Right hindlimb (tissue), 1 donor: ENCODE results near the gene NCOA1.
"Not testable (repeated sequence)": the region's sequence is repeated elsewhere in the genome, so short reads cannot be mapped to it uniquely, and the experiment has no call there.

ENCODE experiments used
- DNase-seq: peaks from one replicate; pipeline ENCODE4 v3.0.0-alpha.2; 2018

The NCOA1 gene

GRCh38 chr2:24542269-24542872 is 51.3 kb downstream of the NCOA1 start:
- no peak for DNase-seq

- no peak for DNase-seq
Observed at GRCh38 chr2:24543252-24543651, 52.2 kb downstream of the NCOA1 start.

GRCh38 chr2:24544456-24545115 is 53.5 kb downstream of the NCOA1 start:
- no peak for DNase-seq

GRCh38 chr2:24546669-24547068 is 55.6 kb downstream of the NCOA1 start:
- DNase-seq, result no peak

DNA sequence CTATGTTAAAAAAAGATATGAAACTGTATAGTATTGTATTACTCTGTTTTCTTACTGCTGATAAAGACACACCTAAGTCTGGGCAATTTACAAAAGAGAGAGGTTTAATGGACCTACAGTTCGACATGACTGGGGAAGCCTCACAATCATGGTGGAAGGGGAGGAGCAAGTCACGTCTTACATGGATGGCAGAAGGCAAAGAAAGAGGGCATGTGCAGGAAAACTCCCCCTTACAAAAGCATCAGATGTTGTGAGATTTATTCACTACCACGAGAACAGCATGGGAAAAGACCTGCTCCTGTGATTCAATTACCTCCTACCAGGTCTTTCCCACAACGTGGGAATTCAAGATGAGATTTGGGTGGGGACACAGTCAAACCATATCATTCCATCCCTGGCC is 57.0 kb downstream of the NCOA1 start:
- no peak for DNase-seq

- not testable (repeated sequence) for DNase-seq
Observed at GRCh38 chr2:24550301-24550700, 59.2 kb downstream of the NCOA1 start.

DNA sequence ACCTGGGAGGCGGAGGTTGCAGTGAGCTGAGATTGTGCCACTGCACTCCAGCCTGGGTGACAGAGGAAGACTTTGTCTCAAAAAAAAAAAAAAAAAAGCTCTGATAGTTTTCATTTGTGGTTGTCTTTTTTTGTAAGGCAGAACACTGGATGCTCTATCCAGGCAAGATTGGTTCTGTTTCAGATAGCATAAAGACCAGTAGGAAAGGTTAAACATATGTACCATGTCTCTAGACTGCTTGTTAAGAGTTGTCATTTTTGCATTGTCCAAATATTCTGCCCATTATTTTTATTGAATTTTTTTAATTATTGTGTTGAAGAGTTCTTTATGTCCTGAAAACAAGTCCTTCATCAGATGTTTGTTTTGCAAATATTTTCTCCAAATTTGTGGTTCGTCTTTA is 60.0 kb downstream of the NCOA1 start:
- no peak for DNase-seq

GRCh38 chr2:24552836-24553235 is 61.8 kb downstream of the NCOA1 start:
- DNase-seq, result no peak

DNA sequence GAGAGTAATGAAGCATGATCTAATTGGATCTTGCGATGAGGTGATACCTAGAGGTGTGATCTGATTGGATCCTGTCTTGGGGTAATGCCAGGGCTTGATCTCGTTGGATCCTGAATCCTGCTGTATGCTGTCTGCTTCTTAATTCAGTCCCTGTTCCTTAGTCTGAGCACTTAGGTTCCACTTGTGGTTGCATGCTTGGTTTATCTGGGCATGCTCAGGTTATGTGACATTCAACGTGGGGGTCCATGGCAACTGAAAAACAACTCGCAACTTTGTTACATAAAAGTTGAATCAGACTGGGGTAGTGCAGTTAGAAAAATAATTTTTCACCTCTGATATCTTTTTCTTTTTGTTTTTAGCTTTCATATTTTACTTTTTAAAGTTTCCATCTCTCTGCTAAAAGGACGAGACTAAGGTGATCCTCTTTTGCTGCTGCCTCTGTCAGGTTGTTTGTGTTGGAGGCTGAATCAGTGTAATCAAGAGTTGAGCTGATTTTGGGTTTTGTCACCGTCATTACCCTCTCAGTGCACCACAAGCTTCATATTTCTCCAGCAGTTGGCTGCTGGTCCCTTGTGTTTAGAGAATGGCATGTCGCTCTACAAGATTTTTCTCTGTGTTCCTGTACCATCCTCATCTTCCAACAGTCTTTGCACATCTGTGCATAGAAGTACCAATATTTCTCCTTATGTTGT is 67.9 kb downstream of the NCOA1 start:
- no peak for DNase-seq

DNA sequence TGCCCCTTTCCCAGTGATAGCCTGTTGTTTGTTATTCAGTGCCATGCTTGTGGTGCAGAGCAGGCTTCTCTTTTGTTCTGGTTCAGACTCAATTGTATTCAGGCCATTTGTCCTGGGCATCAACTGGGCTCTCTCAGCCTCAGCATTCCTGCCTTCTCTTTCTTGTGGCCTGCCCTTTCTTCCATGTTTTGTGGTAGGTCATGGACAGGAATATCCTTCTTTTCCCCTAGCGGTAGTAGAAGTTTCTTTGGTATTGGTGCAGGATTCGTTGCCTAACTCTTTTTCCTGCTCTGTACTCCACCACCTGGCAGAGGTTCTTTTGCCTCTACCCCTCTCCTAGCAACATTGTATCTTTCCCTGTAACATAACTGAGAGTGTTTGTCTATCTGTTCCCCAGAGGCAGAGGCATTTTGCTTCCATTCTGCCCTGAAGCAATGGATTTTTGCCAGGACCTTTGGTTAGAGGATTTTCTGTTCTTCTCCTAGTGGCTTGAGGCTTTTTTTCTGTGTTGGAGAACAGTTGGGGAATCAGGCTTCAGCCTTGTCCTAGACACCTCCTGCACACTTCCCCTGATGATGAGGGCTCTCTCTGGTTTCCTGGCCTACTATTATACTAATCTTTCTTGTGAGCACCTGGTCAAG is 68.5 kb downstream of the NCOA1 start:
- DNase-seq, result no peak

GRCh38 chr2:24565537-24565936 is 74.5 kb downstream of the NCOA1 start:
- no peak for DNase-seq

DNA sequence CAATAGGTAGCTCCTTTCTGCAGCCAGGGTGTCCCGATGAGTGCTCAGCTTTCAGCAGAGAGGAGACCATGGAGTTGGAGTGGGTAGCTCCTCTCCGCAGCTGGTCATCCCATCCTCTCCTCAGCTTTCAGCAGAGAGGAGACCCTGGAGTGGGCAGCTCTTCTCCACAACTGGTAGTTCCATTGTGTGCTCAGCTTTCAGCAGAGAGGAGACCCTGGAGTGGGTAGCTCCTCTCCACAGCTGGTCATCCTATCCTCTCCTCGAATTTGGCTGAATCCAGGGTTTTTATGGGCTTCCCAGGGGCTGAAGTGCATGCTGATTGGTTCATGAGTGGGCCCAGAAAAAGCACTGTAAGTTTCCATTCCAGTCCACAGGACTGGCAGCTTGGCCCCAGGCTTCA is 75.2 kb downstream of the NCOA1 start:
- DNase-seq, result no peak

GRCh38 chr2:24566630-24567029 is 75.6 kb downstream of the NCOA1 start:
- no peak for DNase-seq

DNA sequence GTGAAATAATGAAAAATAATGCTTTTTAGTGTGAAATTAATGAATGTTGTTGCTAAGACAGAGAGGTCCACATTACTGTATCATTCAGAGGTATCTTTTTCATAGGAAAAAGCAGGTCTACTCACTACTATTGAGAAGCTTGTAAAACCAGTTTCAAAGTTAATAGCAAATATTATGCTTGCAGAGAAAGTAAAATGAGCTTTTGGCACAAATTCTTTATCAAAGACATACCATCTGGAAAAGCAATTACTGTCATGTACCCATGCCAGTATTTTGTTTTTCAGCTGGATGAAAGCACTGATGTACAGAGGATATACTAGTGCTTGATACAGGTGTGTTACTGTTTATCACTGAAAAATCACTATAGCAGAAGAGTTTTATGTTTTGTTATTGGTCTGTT is 77.5 kb downstream of the NCOA1 start:
- no peak for DNase-seq

DNA sequence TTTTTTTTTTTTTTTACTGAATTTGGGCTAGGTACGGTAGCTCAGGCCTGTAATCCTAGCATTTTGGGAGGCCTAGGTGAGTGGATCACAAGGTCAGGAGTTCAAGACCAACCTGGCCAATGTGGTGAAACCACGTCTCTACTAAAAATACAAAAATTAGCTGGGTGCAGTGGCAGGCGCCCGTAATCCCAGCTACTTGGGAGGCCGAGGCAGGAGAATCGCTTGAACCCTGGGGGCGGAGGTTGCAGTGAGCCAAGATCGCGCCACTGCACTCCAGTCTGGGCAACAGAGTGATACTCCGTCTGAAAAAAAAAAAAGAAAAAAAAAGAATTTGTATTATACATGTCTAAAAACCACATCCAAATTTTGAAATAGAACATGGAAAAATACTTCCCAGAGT is 78.5 kb downstream of the NCOA1 start:
- DNase-seq, result not testable (repeated sequence)

DNA sequence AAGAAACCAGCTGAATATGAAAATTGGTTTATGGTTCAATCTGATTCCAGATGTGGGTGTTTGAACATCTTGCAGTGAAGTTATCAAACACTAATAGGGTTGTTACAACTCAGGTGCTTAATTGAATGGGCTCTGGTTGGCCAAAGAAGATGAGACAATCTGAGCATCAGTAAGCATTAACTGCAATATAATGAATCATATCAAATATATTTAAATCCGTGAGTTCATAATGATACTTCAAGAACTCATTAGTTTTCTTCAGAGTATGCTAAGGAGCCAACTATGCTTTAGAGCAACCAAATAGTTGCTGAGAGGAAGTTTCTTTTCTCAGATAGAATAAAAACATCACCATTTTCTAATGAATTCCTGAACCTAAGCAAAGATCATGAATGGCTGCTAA is 79.2 kb downstream of the NCOA1 start:
- DNase-seq, result no peak

GRCh38 chr2:24571828-24572442 is 80.9 kb downstream of the NCOA1 start:
- no peak for DNase-seq

- DNase-seq, result no peak
Observed at GRCh38 chr2:24576146-24576545, 85.1 kb downstream of the NCOA1 start.

- DNase-seq, result no peak
Observed at GRCh38 chr2:24576617-24577016, 85.6 kb downstream of the NCOA1 start.

GRCh38 chr2:24577481-24577880 is 86.4 kb downstream of the NCOA1 start:
- DNase-seq, result no peak

DNA sequence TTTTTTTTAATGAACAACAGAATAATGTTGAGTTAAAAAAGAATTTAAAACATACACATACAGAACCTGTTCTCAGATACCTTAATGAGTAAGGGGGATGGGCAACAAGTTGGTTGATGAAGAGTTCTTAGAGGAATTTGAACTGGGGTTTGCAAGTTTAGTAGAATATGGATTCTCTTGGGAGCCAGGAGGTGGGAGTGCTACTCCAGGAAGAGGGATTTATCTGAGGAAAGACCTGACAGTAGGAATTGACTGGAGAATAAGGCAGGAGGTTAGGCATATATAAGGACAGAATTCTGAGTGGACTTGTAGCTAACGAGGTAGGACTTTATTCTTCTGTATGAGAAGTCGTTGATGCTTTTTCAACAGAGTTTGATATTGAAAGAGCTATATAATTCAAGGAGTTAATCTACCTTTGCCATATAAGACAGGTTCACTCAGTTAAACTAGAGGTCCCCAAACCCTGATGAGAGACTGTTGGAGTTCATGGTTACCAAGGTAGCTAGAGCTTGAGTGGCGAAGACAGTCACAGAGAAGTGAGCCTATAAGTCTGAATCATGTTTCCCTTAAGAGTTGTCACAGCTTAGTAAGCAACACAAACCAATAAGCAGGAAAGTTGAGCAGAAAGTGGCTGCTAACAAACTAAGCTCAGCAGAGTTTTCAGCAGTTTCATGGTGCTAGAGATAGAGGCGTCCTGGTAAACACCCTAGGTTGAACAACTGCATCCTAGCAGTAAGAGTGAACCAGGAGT is 88.2 kb downstream of the NCOA1 start:
- no peak for DNase-seq

- no peak for DNase-seq
Observed at GRCh38 chr2:24580561-24580960, 89.5 kb downstream of the NCOA1 start.

- DNase-seq, result not testable (repeated sequence)
Observed at GRCh38 chr2:24581971-24582370, 90.9 kb downstream of the NCOA1 start.
